SU-DHL-6 (cell line): ENCODE measurements around the gene DACH2.

Experiments
- H2AFZ ChIP-seq: fragments of 200-600 bp; sonication (generic); 2 replicates; pipeline ENCODE4 v1.6.1; 2014; ENCODE audit warnings: low read depth, mild to moderate bottlenecking, moderate library complexity, mixed read lengths, antibody characterized with exemption, low read length; ENCODE audit not compliant: severe bottlenecking
- H3F3A ChIP-seq: fragments of 200-600 bp; shearing (Covaris generic); 2 replicates; pipeline ENCODE4 v1.6.0; 2016; ENCODE audit warnings: antibody characterized with exemption, mild to moderate bottlenecking; ENCODE audit not compliant: insufficient read depth
- H3K27ac ChIP-seq: fragments of 200-600 bp; sonication (generic); 2 replicates; pipeline ENCODE4 v1.5.1; 2016; ENCODE audit warnings: low read depth, mild to moderate bottlenecking, low read length, moderate library complexity, mixed read lengths
- H3K27me3 ChIP-seq: fragments of 200-600 bp; sonication (generic), shearing (Covaris generic); 2 replicates; pipeline ENCODE4 v1.6.0; 2014; ENCODE audit warnings: mild to moderate bottlenecking, low read length
- H3K36me3 ChIP-seq: fragments of 200-600 bp; sonication (generic); 2 replicates; pipeline ENCODE4 v1.6.1; 2014; ENCODE audit warnings: mild to moderate bottlenecking, low read length, mixed read lengths
- H3K4me2 ChIP-seq: fragments of 300-600, 200-600 bp; shearing (Covaris generic), sonication (generic); 2 replicates; pipeline ENCODE4 v1.6.0; 2014; ENCODE audit warnings: low read length, low read depth, mild to moderate bottlenecking; ENCODE audit not compliant: poor library complexity, severe bottlenecking
- H3K4me3 ChIP-seq: fragments of 200-600 bp; sonication (generic); 2 replicates; pipeline ENCODE4 v1.5.1; 2014; ENCODE audit warnings: antibody characterized with exemption, low read length, mild to moderate bottlenecking, mixed read lengths; ENCODE audit not compliant: insufficient read depth, poor library complexity, severe bottlenecking
- H3K79me2 ChIP-seq: fragments of 200-600 bp; sonication (generic); 2 replicates; pipeline ENCODE4 v1.6.1; 2014; ENCODE audit warnings: mild to moderate bottlenecking, low read length, moderate library complexity; ENCODE audit not compliant: insufficient read depth
- H3K9ac ChIP-seq: fragments of 200-600 bp; sonication (generic); 2 replicates; pipeline ENCODE4 v1.7.0; 2014; ENCODE audit warnings: mild to moderate bottlenecking, low read length
- H3K9me2 ChIP-seq: fragments of 200-600 bp; sonication (generic); replicated peaks from 2 replicates; pipeline ENCODE4 v1.6.1; 2014; ENCODE audit warnings: low read length; ENCODE audit not compliant: insufficient read depth
- H3K9me3 ChIP-seq: fragments of 200-600 bp; sonication (generic); 2 replicates; pipeline ENCODE4 v1.6.1; 2014; ENCODE audit warnings: low read length, mixed read lengths; ENCODE audit not compliant: insufficient read depth
- H4K20me1 ChIP-seq: fragments of 200-600 bp; sonication (generic); 2 replicates; pipeline ENCODE4 v1.6.1; 2014; ENCODE audit warnings: low read depth, mild to moderate bottlenecking, antibody characterized with exemption, low read length, moderate library complexity, mixed read lengths
- CTCF ChIP-seq: fragments of 200-600 bp; sonication (generic); IDR thresholded peaks from one replicate; pipeline ENCODE4 v1.5.1; 2017; ENCODE audit warnings: antibody characterized with exemption, mild to moderate bottlenecking, low read length, moderate library complexity; ENCODE audit not compliant: insufficient read depth, poor library complexity, severe bottlenecking
- EZH2phosphoT487 ChIP-seq: fragments of 200-600 bp; sonication (generic), shearing (Covaris generic); conservative IDR thresholded peaks from 2 replicates; pipeline ENCODE4 v1.6.1; 2018; ENCODE audit warnings: mild to moderate bottlenecking, antibody characterized with exemption, low read length, moderate library complexity, mixed read lengths

Gene DACH2

GRCh38 chrX:86436116-86436515, 287.9 kb downstream of the DACH2 start:
- H3K9me3 ChIP-seq = no peaks in the 10 kb centered on the region
- H3K4me2 ChIP-seq = no peak overlapping the region
- no peaks in the 10 kb centered on the region for H3K36me3 ChIP-seq
- no peak overlapping the region for H3K9ac ChIP-seq
- H3F3A ChIP-seq = no peaks in the 10 kb centered on the region
- no peak for TF ChIP-seq CTCF
- no peak for TF ChIP-seq EZH2phosphoT487
- H3K4me3 ChIP-seq = no peak overlapping the region
- no peaks in the 10 kb centered on the region for H3K27me3 ChIP-seq
- no peak overlapping the region for H3K27ac ChIP-seq
- no peak overlapping the region for H2AFZ ChIP-seq
- H3K9me2 ChIP-seq = no peaks in the 10 kb centered on the region
- H4K20me1 ChIP-seq = no peaks in the 10 kb centered on the region
- no peaks in the 10 kb centered on the region for H3K79me2 ChIP-seq

- Histone ChIP-seq H3K27me3 (no peaks in the 10 kb centered on the region), H2AFZ (no peak overlapping the region), H3K4me3 (no peak overlapping the region), H3K4me2 (no peak overlapping the region), H3K79me2 (no peaks in the 10 kb centered on the region), H3K27ac (no peak overlapping the region), H3K9me3 (no peaks in the 10 kb centered on the region), H3K36me3 (no peaks in the 10 kb centered on the region), H3K9me2 (no peaks in the 10 kb centered on the region), H3K9ac (no peak overlapping the region), H4K20me1 (no peaks in the 10 kb centered on the region), H3F3A (no peaks in the 10 kb centered on the region)
- TF ChIP-seq EZH2phosphoT487 (no peak), CTCF (no peak)
Observed at GRCh38 chrX:86455495-86455894, 307.2 kb downstream of the DACH2 start.

- Histone ChIP-seq H3K9me2 (no peaks in the 10 kb centered on the region), H3K4me2 (no peak overlapping the region), H3K4me3 (no peak overlapping the region), H4K20me1 (no peaks in the 10 kb centered on the region), H2AFZ (no peak overlapping the region), H3K27me3 (no peaks in the 10 kb centered on the region), H3K36me3 (no peaks in the 10 kb centered on the region), H3K79me2 (no peaks in the 10 kb centered on the region), H3F3A (no peaks in the 10 kb centered on the region), H3K27ac (no peak overlapping the region), H3K9me3 (no peaks in the 10 kb centered on the region), H3K9ac (no peak overlapping the region)
- TF ChIP-seq EZH2phosphoT487 = no peak
- TF ChIP-seq CTCF = no peak
Observed at GRCh38 chrX:86460760-86461159, 312.5 kb downstream of the DACH2 start.

GRCh38 chrX:86504297-86504696, 356.0 kb downstream of the DACH2 start:
- Histone ChIP-seq H2AFZ (no peak overlapping the region), H3K9me3 (no peaks in the 10 kb centered on the region), H3K9ac (no peak overlapping the region), H3K27ac (no peak overlapping the region), H3F3A (no peaks in the 10 kb centered on the region), H3K9me2 (no peaks in the 10 kb centered on the region), H3K4me3 (no peak overlapping the region), H3K4me2 (no peak overlapping the region), H3K36me3 (no peaks in the 10 kb centered on the region), H3K79me2 (no peaks in the 10 kb centered on the region), H3K27me3 (no peaks in the 10 kb centered on the region), H4K20me1 (no peaks in the 10 kb centered on the region)
- TF ChIP-seq EZH2phosphoT487 = no peak
- TF ChIP-seq CTCF = no peak
